DMS53 treated with DMSO at 0.1 percent for 48 hours (cell line): ENCODE data around the gene UGT1A7.

Experiments used
- DNase-seq: peaks from one replicate; lab custom pipeline; 2025; ENCODE audit not compliant: unreplicated experiment; lab: John Stamatoyannopoulos, UW

Gene UGT1A7

DNA sequence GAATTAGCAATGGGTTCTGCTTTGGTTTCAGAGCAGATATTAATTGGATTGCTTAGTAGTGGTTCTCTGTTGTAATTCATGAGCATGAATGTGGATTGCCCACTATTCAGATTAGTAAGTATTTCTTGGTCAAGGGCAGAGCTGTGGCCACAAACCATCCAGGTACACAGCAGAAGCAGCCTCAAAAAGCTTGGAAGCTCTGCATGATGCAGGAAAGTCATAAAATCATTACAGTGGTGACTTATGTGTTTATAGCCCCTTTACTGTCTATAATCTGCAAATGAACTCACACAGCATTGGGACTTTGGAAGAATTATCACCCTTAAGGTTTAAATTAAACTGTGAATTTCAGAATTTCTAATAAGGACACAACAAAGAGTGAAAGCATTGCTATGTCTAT lies 76.4 kb downstream of the UGT1A7 start:
- no peak for DNase-seq

DNA sequence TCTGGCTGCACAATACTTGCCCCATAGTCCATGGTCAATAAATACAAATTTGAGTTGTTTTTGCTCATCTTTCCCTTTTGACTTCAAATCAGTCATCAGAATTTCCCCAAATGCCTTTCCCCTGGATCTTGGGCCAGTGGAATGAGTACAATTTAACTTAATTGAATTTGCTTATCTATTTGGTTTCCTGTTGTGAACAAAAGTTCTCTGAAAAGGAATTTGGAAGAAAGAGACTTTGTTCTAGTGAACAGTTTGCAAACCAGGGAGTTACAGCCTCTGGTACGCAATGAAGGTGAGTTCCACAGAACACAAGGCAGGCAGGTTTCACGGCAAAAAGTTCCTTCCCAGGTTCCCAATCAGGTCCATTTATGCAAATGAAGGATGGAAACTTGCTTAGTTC lies 77.1 kb downstream of the UGT1A7 start:
- DNase-seq: no peak

DNA sequence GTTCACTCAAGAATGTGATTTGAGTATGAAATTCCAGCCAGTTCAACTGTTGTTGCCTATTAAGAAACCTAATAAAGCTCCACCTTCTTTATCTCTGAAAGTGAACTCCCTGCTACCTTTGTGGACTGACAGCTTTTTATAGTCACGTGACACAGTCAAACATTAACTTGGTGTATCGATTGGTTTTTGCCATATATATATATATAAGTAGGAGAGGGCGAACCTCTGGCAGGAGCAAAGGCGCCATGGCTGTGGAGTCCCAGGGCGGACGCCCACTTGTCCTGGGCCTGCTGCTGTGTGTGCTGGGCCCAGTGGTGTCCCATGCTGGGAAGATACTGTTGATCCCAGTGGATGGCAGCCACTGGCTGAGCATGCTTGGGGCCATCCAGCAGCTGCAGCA lies 78.3 kb downstream of the UGT1A7 start, which contains the start of gene UGT1A1:
TSS of gene UGT1A1 (plus strand) at position 228 of the 400 bp plus-strand sequence. CDS start at position 246, 18 bp downstream.
- DNase-seq: no peak

DNA sequence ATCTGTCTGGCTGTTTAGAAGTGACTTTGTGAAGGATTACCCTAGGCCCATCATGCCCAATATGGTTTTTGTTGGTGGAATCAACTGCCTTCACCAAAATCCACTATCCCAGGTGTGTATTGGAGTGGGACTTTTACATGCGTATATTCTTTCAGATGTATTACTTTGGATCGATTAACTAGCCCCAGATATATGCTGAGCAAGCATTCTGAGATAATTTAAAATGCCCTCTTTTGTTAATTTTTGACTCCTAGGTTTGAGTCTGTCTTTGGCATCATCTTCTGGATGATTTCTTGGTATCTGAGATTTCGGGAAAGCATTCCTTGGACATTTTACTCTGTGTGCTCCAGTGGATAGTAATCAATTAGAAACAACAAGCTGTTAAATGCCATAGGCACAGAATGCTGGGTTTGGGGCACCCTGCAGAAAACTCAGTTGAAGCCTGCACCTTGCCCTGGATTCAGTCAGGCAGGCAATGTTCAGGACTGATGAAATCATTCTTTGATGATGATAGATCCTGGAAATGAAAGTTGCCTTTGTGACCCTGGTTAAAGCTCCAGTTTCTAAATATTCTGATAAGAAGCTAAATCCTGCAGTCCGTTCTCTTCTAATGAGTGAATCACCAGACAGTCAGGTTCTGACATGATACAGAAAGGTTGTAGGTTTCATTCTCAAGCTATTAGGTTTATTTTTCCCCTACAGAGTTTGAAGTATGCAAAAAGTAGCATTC lies 79.5 kb downstream of the UGT1A7 start:
- DNase-seq: no peak

DNA sequence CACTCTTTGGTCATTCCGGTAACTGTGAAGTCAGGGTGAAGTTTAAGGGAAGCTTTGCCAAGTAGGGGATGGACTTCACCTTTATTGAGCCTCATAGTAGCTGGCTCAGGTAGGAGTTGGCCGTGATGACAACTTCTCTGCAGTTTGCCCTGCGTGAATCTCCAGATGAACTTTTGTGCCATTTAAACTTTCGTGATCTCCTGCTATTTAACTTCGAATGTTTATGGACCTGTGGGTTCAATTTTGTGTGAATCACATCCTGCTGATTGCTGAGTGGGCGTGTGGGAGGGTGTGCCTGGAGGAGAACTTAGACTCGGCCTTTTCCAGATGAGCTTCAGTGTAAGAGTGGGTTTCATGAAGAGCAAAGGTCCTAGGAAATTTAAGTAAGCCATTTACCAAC lies 82.6 kb downstream of the UGT1A7 start:
- no peak for DNase-seq

DNA sequence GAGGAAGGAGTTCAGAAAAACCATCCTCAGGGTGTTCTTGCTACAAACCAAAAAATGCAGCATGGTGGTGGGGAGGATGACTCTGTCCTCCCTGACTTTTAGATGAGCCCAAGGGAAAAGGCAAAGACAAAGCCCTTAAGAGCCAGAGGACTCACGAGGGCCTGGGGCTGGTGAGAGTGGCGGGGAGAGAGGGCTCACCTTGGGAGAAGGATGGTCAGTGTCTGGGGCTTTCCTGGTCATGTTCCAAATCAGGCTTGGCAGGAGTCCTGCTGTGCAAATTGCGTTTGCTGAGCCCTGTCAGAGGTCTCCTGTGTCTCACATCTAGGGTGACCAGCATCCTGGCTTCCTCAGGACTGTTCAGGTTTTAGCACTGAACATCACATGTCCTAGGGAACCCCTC lies 83.1 kb downstream of the UGT1A7 start:
- DNase-seq: no peak

DNA sequence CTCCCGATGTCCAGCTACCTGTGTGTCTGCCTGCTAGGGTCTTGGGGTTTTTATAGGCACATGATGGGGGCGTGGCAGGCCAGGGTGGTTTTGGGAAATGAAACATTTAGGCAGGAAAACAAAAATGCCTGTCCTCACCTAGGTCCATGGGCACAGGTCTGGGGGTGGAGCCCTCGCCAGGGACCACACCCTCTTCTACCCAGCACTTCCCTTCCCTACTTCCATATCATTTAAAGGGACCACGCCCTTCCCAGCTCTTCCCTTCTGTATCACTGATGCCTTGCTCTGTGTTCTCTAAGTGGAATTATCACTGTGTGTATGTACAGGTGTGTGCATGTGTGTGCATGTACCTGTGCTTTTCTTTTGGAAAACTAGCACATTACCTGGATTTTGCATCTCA lies 84.7 kb downstream of the UGT1A7 start:
- DNase-seq: no peak

DNA sequence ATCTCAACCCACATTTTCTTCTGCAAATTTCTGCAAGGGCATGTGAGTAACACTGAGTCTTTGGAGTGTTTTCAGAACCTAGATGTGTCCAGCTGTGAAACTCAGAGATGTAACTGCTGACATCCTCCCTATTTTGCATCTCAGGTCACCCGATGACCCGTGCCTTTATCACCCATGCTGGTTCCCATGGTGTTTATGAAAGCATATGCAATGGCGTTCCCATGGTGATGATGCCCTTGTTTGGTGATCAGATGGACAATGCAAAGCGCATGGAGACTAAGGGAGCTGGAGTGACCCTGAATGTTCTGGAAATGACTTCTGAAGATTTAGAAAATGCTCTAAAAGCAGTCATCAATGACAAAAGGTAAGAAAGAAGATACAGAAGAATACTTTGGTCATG lies 86.4 kb downstream of the UGT1A7 start:
- DNase-seq: no peak

DNA sequence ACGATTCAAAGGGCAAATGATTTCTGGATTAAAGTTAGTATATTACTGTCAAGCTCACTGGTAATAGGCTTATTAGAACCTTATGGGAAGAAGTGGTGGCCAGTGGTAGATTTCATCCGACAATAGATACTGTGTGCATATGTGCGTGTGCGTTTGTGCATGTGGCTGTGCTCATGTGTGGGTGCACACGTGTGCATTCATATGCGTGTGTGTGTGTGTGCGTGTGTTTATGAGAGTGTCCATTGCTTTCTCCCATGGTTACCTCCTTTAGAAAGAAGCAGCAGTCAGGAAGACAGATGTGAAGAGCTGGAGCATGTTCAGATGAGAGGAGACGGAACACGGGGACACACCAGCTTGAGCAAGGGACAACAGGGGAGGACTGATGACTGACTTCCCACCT lies 87.6 kb downstream of the UGT1A7 start:
- DNase-seq: no peak

DNA sequence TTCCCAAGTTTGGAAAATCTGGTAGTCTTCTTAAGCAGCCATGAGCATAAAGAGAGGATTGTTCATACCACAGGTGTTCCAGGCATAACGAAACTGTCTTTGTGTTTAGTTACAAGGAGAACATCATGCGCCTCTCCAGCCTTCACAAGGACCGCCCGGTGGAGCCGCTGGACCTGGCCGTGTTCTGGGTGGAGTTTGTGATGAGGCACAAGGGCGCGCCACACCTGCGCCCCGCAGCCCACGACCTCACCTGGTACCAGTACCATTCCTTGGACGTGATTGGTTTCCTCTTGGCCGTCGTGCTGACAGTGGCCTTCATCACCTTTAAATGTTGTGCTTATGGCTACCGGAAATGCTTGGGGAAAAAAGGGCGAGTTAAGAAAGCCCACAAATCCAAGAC lies 90.5 kb downstream of the UGT1A7 start:
- DNase-seq: no peak

DNA sequence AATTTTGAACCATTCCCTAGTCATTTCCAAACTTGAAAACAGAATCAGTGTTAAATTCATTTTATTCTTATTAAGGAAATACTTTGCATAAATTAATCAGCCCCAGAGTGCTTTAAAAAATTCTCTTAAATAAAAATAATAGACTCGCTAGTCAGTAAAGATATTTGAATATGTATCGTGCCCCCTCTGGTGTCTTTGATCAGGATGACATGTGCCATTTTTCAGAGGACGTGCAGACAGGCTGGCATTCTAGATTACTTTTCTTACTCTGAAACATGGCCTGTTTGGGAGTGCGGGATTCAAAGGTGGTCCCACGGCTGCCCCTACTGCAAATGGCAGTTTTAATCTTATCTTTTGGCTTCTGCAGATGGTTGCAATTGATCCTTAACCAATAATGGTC lies 90.9 kb downstream of the UGT1A7 start:
- DNase-seq: no peak

DNA sequence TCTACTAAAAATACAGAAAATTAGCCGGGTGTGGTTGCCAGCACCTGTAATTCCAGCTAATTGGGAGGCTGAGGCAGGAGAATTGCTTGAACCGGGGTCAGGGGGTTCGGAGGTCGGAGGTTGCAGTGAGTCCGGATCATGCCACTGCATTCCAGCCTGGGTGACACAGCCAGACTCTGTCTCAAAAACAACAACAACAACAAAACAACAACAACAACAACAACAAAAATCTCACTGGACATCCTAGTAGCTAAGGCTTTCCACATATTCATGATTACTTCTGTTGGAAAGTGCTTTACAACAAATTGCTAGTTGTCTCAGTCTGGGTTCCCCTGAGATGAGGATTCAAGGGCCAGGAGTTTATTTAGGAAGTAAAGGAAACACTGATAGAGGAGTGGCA lies 92.2 kb downstream of the UGT1A7 start:
- no peak for DNase-seq

DNA sequence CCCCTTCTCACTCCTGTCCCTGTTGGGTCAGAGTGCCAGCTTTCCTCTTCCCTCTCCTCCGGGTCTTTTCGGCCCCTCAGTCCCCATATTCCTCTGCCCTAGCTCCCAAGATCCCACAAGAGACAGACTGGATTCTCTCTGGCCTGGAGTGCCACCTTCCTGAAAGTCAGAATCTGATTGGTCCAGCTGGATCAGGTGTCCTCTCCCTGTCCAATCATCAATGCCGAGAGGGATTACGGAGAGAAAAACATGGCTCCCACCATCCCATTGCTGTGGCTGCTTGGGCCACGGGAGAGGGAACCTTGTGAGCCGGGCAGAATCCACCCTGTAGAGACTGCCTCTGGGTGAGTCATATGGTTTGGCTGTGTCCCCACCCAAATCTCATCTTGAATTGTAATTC lies 93.7 kb downstream of the UGT1A7 start:
- DNase-seq: no peak

DNA sequence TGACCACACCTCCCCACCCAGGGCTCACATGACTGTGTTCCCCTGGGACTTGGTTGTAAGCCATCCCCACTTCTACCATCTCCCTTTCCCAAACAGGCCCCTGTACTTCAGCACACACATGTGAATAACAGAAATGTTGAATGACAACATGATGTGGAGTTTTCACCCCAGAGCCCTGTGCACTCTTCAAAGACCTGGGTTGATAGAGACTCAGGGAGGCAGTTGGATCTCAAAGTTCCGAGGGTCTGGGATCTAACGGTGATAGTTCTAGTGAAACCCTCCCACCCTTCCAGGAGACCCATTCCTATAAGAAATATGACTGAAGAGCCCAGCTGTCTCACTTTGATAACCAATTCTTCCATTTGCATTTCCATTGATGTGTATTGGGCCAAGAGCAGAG lies 96.3 kb downstream of the UGT1A7 start, which contains the start of gene MROH2A:
TSS of gene MROH2A (plus strand) at position 301 of the 400 bp plus-strand sequence. CDS start 1,029 bp downstream, outside the sequence.
- DNase-seq: no peak

DNA sequence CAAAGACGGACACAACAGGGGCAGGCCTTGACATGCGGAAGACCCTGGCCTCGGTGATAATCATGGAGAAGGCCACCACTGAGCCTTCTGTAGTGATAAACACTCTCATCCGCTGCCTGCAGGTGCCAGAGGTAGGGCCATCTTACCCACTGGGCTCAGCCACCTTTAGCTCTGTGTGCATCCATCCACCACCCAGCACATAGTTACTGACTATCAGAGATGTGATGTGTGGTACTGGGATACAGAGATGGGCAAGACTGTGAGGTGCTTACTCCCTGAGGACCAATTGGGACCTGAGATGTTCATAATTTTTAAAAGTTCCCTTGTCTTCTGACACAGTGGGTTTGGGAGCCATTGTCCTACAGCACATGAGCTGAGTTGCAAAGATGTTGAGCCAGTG lies 98.0 kb downstream of the UGT1A7 start:
- no peak for DNase-seq

DNA sequence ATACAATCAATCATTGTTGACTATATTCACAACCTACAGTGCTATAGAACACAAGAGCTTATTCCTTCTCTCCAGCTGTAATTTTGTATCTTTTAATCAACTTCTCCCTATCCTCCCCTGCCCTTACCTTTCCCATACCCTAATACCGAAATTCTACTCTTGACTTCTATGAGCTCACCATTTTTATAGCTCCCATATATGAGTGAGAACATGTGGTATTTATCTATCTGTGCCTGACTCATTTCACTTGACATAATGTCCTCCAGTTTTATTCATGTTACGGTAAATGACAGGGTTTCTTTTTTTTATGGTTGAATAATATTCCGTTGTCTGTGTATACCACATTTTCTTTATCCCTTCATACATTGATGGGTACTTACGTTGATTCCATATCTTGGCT lies 99.1 kb downstream of the UGT1A7 start:
- DNase-seq: no peak

DNA sequence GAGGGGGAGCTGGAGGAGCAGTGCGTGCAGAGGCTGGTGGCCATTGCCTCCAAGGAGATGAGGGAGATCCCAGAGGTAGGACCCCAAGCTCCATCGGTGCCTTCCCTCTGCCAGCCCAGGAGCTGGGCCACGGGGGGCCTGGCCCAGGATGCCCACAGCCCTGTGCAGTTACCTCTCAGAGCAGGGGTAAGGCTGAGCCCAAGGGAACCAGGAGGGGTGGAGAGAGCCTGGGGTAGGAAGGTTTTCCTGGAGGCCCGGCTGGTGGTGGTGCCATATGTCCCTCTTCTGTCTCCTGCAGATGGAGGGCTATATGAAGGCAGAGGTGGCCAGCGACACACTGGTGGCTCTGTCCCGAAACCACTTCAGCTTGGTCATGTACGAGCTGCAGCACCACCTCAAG lies 107.9 kb downstream of the UGT1A7 start:
- DNase-seq: no peak

DNA sequence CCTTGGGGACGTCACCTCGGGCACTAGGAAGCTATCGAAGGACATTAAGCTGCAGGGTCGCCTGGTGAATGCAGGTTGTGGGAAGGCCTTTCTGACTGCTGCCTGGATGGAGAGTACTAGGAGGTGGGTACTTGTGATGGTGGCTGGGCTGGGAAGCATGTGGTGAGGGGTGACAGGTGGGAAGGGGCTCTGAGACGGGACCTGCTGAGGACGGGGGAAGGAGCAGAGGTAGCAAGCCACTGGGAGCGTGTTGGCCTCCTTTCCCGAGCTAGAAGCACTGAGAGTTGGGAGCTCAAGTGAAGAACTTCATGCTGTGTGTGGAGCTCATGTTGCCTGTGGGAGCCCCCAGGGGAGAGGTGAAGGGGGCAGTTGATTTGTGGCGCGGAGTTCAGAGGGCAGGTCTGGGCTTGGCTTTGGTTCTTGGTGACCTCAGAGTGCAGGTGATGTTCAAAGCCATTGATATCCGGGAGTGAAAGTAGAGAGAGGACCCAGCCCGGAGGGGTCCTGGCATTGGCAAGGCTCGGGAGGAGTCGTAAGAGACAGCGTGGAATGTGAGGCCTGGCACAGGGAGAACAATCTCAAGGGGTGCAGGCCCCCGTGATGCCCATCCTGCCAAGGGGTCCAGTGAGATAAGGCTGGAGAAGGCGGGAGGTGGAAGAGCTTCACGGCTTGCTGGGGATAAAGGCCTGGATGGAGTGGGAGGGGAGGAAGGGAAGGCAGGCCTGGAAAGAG lies 109.6 kb downstream of the UGT1A7 start:
- no peak for DNase-seq

DNA sequence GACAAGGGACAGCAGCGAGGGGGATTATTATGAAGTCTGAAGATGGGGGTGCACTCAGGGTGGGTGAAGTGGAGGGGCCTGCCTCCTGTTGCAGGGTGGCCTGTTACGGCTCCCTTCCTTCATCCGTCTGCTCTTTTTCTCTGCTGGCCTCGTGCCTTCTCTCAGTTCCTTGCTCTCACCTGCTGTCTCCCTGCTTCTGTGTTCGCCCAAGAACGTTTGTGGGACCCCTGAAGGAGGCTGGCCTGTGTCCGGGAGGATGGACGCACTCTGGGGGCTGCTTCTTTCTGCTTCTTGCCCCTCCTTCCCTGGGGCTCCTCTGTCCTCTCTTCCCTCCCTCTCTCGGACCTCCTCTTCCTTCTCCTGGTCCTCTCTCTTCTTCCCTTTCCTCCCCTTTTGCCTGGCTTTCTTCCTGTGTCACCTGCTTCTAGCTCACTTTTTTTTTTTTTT lies 110.2 kb downstream of the UGT1A7 start:
- peak; percentile 3 for DNase-seq

DNA sequence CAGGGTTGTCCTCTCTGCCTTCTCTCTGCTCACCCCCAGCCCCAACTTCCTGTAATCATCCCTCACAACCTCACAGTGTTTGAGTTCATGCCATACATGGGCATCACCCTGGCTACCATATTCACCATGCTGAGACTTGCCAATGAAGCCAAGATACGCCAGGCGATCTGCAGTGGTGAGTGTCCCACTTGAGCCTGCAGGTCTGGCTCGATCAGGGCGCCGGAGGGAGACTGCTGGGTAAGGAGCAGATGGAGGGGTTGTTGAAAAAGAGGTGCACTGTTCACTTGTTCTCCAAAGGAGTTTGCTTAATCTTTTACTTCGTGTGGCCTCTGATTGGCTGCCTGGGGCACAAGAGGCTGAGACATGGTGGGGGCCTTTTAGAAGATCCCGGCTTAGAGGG lies 111.0 kb downstream of the UGT1A7 start:
- no peak for DNase-seq

DNA sequence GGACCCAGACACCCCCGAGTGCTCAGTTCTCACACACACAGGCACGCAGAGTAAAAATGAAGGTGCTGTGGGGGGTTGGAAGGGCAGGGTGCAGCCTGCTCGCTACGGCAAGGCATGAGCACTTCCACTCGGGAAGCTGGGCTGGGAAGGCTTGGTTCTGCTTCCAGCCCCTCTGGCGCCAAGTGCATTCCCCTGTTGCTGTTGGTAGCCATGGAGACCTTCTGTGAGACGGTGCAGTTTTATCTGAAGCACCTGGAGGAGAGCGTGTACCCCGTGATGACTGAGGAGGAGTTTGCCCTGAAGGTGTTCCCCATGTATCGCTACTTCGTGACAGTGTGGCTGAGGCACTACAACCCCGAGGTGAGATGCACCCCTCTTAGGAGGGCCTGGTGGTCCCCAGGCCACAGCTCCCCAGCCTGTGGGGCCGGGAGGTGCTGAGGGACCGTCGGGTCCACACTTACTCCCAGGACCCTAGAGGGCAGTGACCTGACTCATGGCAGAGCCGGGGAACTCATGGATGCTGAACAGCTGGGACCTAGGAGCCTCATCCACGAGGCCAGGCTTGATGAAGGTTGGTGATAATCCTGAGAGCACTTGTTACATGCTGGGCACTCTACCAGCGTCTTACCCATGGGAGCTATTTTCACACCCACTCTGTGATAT lies 111.9 kb downstream of the UGT1A7 start:
- DNase-seq: no peak

DNA sequence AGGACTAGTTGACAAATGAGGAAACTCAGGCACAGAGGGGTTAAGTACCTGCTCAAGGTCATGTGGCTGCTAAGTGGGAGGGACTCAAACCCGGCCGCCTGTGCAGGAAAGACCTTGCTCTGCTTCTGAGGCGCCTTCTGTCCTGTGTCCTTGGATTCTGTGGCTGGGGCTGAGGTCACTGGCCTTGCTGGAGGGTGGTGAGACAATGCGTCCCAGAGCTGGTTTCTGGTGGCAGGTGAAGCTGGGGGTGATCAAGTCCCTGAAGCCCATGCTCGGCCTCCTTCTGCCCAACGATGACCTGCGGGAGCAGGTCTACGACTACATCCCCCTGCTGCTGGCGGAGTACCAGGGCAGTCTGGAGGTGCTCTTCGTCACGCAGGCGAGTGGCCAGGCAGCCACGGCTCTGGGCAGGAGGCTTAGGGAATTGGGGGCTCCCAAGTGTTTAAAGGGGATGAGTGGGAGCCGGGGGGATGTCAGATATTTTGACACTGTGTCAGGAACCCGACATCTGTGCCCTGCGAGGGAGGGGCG lies 112.5 kb downstream of the UGT1A7 start:
- no peak for DNase-seq
